Activated CD4-positive, alpha-beta T cell treated with anti-CD3 and anti-CD28 coated beads, Interleukin-2, amount 10 ng/mL, durations not matched to agents 24 days and 14 days (primary cell): ENCODE measurements around the gene CAMK1D. TPM values are rescaled to one million over a fixed set of nuclear protein-coding genes. Genes with fewer than 3 reads are reported as not detected.
A peak's percentile ranks its signal among the peaks of the same experiment; 100 is the strongest.

Experiments
- DNase-seq: peaks from one replicate; pipeline ENCODE4 v3.0.0; 2022
- H3K27ac Mint-ChIP-seq: one replicate; pipeline ENCODE4 v1.8.0; 2022; ENCODE audit warnings: mild to moderate bottlenecking, mixed read lengths
- H3K27me3 Mint-ChIP-seq: one replicate; pipeline ENCODE4 v1.8.0; 2022; ENCODE audit warnings: mixed read lengths
- H3K36me3 Mint-ChIP-seq: one replicate; pipeline ENCODE4 v1.8.0; 2022; ENCODE audit warnings: low read depth, mild to moderate bottlenecking, mixed read lengths
- H3K4me1 Mint-ChIP-seq: one replicate; pipeline ENCODE4 v1.8.0; 2021; ENCODE audit warnings: mixed read lengths
- H3K4me3 Mint-ChIP-seq: one replicate; pipeline ENCODE4 v1.8.0; 2022; ENCODE audit warnings: mild to moderate bottlenecking, moderate library complexity, mixed read lengths
- H3K9me3 Mint-ChIP-seq: one replicate; pipeline ENCODE4 v1.8.0; 2021; ENCODE audit warnings: mixed read lengths
- intact Hi-C: fragments of 100-400 bp; cut with micrococcal nuclease; formaldehyde crosslinking; loops from one replicate; pipeline ENCODE4 v1.15.1; 2023
- total RNA-seq: library from RNA; stranded (reverse); gene quantifications from 2 replicates; pipeline ENCODE4 v1.2.3, GENCODE V29; 2022

Gene CAMK1D
- total RNA-seq, 1 donor from 2014 or later, result 5.6 TPM

- Mint-ChIP-seq H3K9me3 (peaks cover 6% of the 10 kb centered on the region), H3K36me3 (no peaks in the 10 kb centered on the region), H3K4me3 (no peak overlapping the region), H3K4me1 (no peaks in the 10 kb centered on the region), H3K27ac (no peak overlapping the region), H3K27me3 (no peaks in the 10 kb centered on the region)
- intact Hi-C loops, result no loop called here
- no peak for DNase-seq
Measured at GRCh38 chr10:12771981-12772760, 422.8 kb downstream of the CAMK1D start.

GRCh38 chr10:12772797-12773587, 423.6 kb downstream of the CAMK1D start:
- H3K4me3 Mint-ChIP-seq, result no peak overlapping the region
- intact Hi-C loops, result no loop called here
- peaks cover 6% of the 10 kb centered on the region for H3K9me3 Mint-ChIP-seq

GRCh38 chr10:12774204-12774894, 425.0 kb downstream of the CAMK1D start:
- intact Hi-C loops, result no loop called here
- Mint-ChIP-seq H3K36me3 (no peaks in the 10 kb centered on the region), H3K4me3 (no peak overlapping the region), H3K4me1 (peaks cover 3% of the 10 kb centered on the region), H3K27ac (no peak overlapping the region), H3K27me3 (no peaks in the 10 kb centered on the region), H3K9me3 (peaks cover 6% of the 10 kb centered on the region)
- no peak for DNase-seq

More at GRCh38 chr10:12772797-12773587, 423.6 kb downstream of the CAMK1D start:
- H3K27ac Mint-ChIP-seq, result no peak overlapping the region
- H3K27me3 Mint-ChIP-seq, result no peaks in the 10 kb centered on the region
- H3K4me1 Mint-ChIP-seq, result peaks cover under 1% of the 10 kb centered on the region
- no peaks in the 10 kb centered on the region for H3K36me3 Mint-ChIP-seq
- no peak for DNase-seq

- H3K36me3 Mint-ChIP-seq, result no peaks in the 10 kb centered on the region
- peaks cover 10% of the 10 kb centered on the region for H3K4me1 Mint-ChIP-seq
- no peaks in the 10 kb centered on the region for H3K27me3 Mint-ChIP-seq
- DNase-seq, result no peak
- intact Hi-C loops, result no loop called here
- H3K27ac Mint-ChIP-seq, result no peak overlapping the region
- no peaks in the 10 kb centered on the region for H3K9me3 Mint-ChIP-seq
- H3K4me3 Mint-ChIP-seq, result no peak overlapping the region
Measured at GRCh38 chr10:12777840-12778585, 428.7 kb downstream of the CAMK1D start.

- Mint-ChIP-seq H3K4me1 (peaks cover 10% of the 10 kb centered on the region), H3K4me3 (no peak overlapping the region), H3K36me3 (no peaks in the 10 kb centered on the region), H3K9me3 (no peaks in the 10 kb centered on the region), H3K27ac (peak overlapping the region; percentile 17), H3K27me3 (no peaks in the 10 kb centered on the region)
- intact Hi-C loops, result no loop called here
- DNase-seq, result no peak
Measured at GRCh38 chr10:12780634-12781601, 431.6 kb downstream of the CAMK1D start.

- intact Hi-C loops, result no loop called here
- Mint-ChIP-seq H3K27me3 (no peaks in the 10 kb centered on the region), H3K4me1 (peaks cover 10% of the 10 kb centered on the region), H3K4me3 (no peak overlapping the region), H3K27ac (no peak overlapping the region), H3K36me3 (no peaks in the 10 kb centered on the region), H3K9me3 (no peaks in the 10 kb centered on the region)
- DNase-seq, result no peak
Measured at GRCh38 chr10:12781976-12782375, 432.6 kb downstream of the CAMK1D start.

GRCh38 chr10:12782537-12782936, 433.2 kb downstream of the CAMK1D start:
- intact Hi-C loops, result no loop called here
- peak; percentile 74 for DNase-seq
- no peak overlapping the region for H3K27ac Mint-ChIP-seq

GRCh38 chr10:12783293-12783692, 433.9 kb downstream of the CAMK1D start:
- H3K27me3 Mint-ChIP-seq, result no peaks in the 10 kb centered on the region
- intact Hi-C loops, result no loop called here
- H3K27ac Mint-ChIP-seq, result no peak overlapping the region
- peaks cover 8% of the 10 kb centered on the region for H3K4me1 Mint-ChIP-seq
- DNase-seq, result no peak
- no peaks in the 10 kb centered on the region for H3K36me3 Mint-ChIP-seq
- H3K4me3 Mint-ChIP-seq, result no peak overlapping the region
- no peaks in the 10 kb centered on the region for H3K9me3 Mint-ChIP-seq

More at GRCh38 chr10:12782537-12782936, 433.2 kb downstream of the CAMK1D start:
- no peaks in the 10 kb centered on the region for H3K9me3 Mint-ChIP-seq
- H3K27me3 Mint-ChIP-seq, result no peaks in the 10 kb centered on the region
- no peak overlapping the region for H3K4me3 Mint-ChIP-seq
- peaks cover 10% of the 10 kb centered on the region for H3K4me1 Mint-ChIP-seq
- H3K36me3 Mint-ChIP-seq, result no peaks in the 10 kb centered on the region

GRCh38 chr10:12784646-12785045, 435.3 kb downstream of the CAMK1D start:
- no peaks in the 10 kb centered on the region for H3K9me3 Mint-ChIP-seq
- no peaks in the 10 kb centered on the region for H3K36me3 Mint-ChIP-seq
- H3K4me3 Mint-ChIP-seq, result no peak overlapping the region
- intact Hi-C loops, result no loop called here
- DNase-seq, result no peak
- no peaks in the 10 kb centered on the region for H3K27me3 Mint-ChIP-seq
- peaks cover 8% of the 10 kb centered on the region for H3K4me1 Mint-ChIP-seq
- no peak overlapping the region for H3K27ac Mint-ChIP-seq

GRCh38 chr10:12785415-12785831, 436.1 kb downstream of the CAMK1D start:
- Mint-ChIP-seq H3K36me3 (no peaks in the 10 kb centered on the region), H3K4me3 (no peak overlapping the region), H3K9me3 (no peaks in the 10 kb centered on the region), H3K27me3 (no peaks in the 10 kb centered on the region), H3K4me1 (peaks cover 7% of the 10 kb centered on the region), H3K27ac (no peak overlapping the region)
- intact Hi-C loops, result no loop called here
- no peak for DNase-seq

- intact Hi-C loops, result no loop called here
Measured at GRCh38 chr10:12787297-12787696, 437.9 kb downstream of the CAMK1D start.

GRCh38 chr10:12788277-12788676, 438.9 kb downstream of the CAMK1D start:
- peaks cover 2% of the 10 kb centered on the region for H3K36me3 Mint-ChIP-seq
- H3K27ac Mint-ChIP-seq, result no peak overlapping the region
- no peak for DNase-seq
- H3K27me3 Mint-ChIP-seq, result no peaks in the 10 kb centered on the region
- no peak overlapping the region for H3K4me3 Mint-ChIP-seq
- no peaks in the 10 kb centered on the region for H3K4me1 Mint-ChIP-seq
- H3K9me3 Mint-ChIP-seq, result no peaks in the 10 kb centered on the region
- intact Hi-C loops, result no loop called here

More at GRCh38 chr10:12787297-12787696, 437.9 kb downstream of the CAMK1D start:
- Mint-ChIP-seq H3K4me3 (no peak overlapping the region), H3K27me3 (no peaks in the 10 kb centered on the region), H3K27ac (no peak overlapping the region), H3K9me3 (no peaks in the 10 kb centered on the region), H3K36me3 (peaks cover 2% of the 10 kb centered on the region), H3K4me1 (peaks cover 2% of the 10 kb centered on the region)
- DNase-seq, result no peak
